ENCODE data around the gene NDOR1.

NDOR1 gene

DNA sequence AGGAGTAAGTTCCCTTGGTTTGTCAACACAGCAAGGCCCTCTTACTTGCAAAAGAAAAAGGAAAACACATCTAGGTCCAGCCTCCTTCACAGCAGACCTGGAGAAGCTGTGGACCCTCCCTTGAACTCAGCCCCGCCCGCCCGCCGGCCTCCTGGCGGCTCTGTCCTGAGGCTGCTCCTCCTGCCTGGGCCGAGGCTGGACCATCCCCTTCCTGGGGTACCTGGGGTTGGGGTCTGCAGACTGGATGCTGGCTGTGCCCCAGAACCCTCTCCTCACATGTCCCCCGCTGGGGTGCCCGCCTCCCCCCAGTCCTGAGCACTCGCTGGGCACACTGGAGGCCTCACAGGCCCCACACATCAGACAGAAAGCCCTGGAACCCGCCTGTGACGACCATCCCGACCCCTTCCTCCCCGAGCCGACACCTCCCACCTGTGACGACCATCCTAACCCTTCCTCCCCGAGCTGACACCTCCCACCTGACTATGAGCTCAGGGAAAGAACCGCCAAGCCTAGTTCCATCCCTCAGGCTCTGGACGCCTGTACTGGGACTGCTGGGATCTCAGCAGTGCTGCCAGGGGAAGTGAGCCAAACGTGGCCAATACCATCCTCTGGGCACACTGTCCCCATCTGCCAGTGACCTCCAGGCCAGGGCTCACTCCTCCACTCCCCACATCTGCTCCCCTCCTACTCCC, 26.4 kb upstream of the NDOR1 start:
- no peak overlapping the region for H3K4me3 ChIP-seq (replicated peaks; ENCODE audit: low read depth, low read length)
- DNase-seq (ENCODE audit: extremely low read depth, low read depth) = no peak
- TF ChIP-seq CTCF (IDR thresholded peaks at IDR 0.05; ENCODE audit: low read depth, low read length, missing control alignments) = no peak

DNA sequence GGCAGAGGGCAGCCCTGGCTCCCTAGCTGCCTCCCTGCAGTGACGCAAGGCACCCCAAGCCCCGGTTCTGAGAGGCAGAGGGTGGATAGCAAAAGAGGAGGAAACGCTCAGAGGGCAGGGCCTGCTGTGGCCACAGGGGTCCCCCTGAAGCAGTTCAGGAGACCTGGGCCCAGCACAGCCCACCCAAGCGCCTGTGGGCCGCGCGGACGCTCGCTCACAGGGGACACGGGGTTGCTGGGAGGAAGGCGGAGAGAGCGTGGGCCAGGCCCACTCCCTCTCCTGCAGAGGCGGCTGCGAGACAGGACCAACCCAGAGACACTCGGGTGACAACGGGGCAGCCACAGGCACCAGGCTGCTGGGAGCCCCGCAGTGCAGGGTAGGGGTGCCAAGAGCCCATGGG, 25.7 kb upstream of the NDOR1 start:
- no peak for DNase-seq (ENCODE audit: extremely low read depth, low read depth)
- H3K4me3 ChIP-seq (replicated peaks; ENCODE audit: low read depth, low read length) = no peak overlapping the region
- no peak for TF ChIP-seq CTCF (IDR thresholded peaks at IDR 0.05; ENCODE audit: low read depth, low read length, missing control alignments)

DNA sequence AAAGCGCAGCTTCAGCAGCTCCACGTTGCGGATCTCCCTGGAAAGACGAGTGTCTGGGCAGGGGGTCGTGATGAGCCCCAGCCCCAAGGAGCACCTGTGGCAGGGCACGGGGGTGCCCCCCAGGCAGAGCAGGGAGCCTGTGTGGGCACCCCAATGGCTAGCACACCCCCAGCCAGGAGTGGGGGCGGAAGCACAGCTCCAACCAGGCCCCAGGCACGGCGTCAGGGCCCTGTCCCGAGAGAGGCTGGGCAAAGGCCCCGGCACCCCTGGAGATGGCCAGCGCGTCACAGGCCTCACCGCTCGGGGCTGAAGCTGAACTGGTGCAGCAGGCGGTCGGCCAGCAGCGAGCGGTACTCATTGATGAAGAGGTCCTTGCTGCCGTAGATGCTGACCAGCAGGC, 25.0 kb upstream of the NDOR1 start:
- no peak overlapping the region for H3K4me3 ChIP-seq (replicated peaks; ENCODE audit: low read depth, low read length)
- no peak for TF ChIP-seq CTCF (IDR thresholded peaks at IDR 0.05; ENCODE audit: low read depth, low read length, missing control alignments)

GRCh38 chr9:137181680-137182079, 23.8 kb upstream of the NDOR1 start:
- DNase-seq (ENCODE audit: extremely low read depth, low read depth) = no peak

More for the DNA sequence above, 25.0 kb upstream of the NDOR1 start:
- DNase-seq (ENCODE audit: extremely low read depth, low read depth) = no peak

GRCh38 chr9:137182836-137183235, 22.7 kb upstream of the NDOR1 start:
- TF ChIP-seq CTCF (IDR thresholded peaks at IDR 0.05; ENCODE audit: low read depth, low read length, missing control alignments) = no peak
- DNase-seq (ENCODE audit: extremely low read depth, low read depth) = no peak
- H3K4me3 ChIP-seq (replicated peaks; ENCODE audit: low read depth, low read length) = no peak overlapping the region

More at GRCh38 chr9:137181680-137182079, 23.8 kb upstream of the NDOR1 start:
- no peak overlapping the region for H3K4me3 ChIP-seq (replicated peaks; ENCODE audit: low read depth, low read length)
- no peak for TF ChIP-seq CTCF (IDR thresholded peaks at IDR 0.05; ENCODE audit: low read depth, low read length, missing control alignments)

- no peak overlapping the region for H3K4me3 ChIP-seq (replicated peaks; ENCODE audit: low read depth, low read length)
- DNase-seq (ENCODE audit: extremely low read depth, low read depth) = no peak
- TF ChIP-seq CTCF (IDR thresholded peaks at IDR 0.05; ENCODE audit: low read depth, low read length, missing control alignments) = no peak
These were observed 21.4 kb upstream of the NDOR1 start for GRCh38 chr9:137183980-137184595.
